ENCODE data around the gene CRTAC1. TPM values are rescaled to one million over a fixed set of nuclear protein-coding genes. Genes with fewer than 3 reads are reported as not detected.

The CRTAC1 gene
- total and polyA plus RNA-seq, 2 donors (not counting 3 experiments of a cell fraction or from before 2014, with no cell fraction given): 1.4 to 3.0 TPM

- no TSS peak for BruUV-seq (replicated peaks)
- Histone ChIP-seq H3K4me2 (ENCODE audit: insufficient read depth, low read length) (no peak overlapping the region), H3K4me1 (ENCODE audit: control insufficient read depth, extremely low read depth, insufficient read depth, low read length) (no peaks in the 10 kb centered on the region), H3K27me3 (ENCODE audit: control insufficient read depth in 2 of 2, insufficient read depth in 2 of 2, low read length in 2 of 2) (peaks cover 2 to 4% of the 10 kb centered on the region in 2 experiments), H3K27ac (ENCODE audit: insufficient read depth, low read depth, low read length) (no peak overlapping the region), H3K9ac (replicated peaks; ENCODE audit: extremely low read depth, insufficient read depth, low read length) (no peak overlapping the region), H3K9me3 (replicated peaks; ENCODE audit: control insufficient read depth, insufficient read depth, low read length) (no peaks in the 10 kb centered on the region), H3K79me2 (ENCODE audit: control insufficient read depth, insufficient read depth, low read length) (no peaks in the 10 kb centered on the region), H2AFZ (ENCODE audit: low read depth, low read length) (no peak overlapping the region), H4K20me1 (replicated peaks; ENCODE audit: control insufficient read depth, extremely low read depth, insufficient read depth, low read length) (no peaks in the 10 kb centered on the region), H3K4me3 (replicated peaks in 1 of 3; ENCODE audit: insufficient read depth in 1 of 3, low read depth in 1 of 3, low read length in 3 of 3) (no peak overlapping the region), H3K9me1 (replicated peaks; ENCODE audit: control insufficient read depth, extremely low read depth, insufficient read depth, low read length) (no peaks in the 10 kb centered on the region), H3K36me3 (ENCODE audit: control insufficient read depth in 2 of 2, extremely low read depth in 1 of 2, insufficient read depth in 2 of 2, low read length in 2 of 2) (no peaks in the 10 kb centered on the region)
- no peak for FAIRE-seq
- DNase-seq (ENCODE audit: low read depth, low spot score): no peak
- no peak for TF ChIP-seq POLR2A (IDR thresholded peaks at IDR 0.05; ENCODE audit: low read depth, low read length)
- no peak for TF ChIP-seq EZH2 (IDR thresholded peaks at IDR 0.05; ENCODE audit: borderline replicate concordance, low read depth, low read length, severe bottlenecking)
- no peak for TF ChIP-seq MAX (IDR thresholded peaks at IDR 0.05; ENCODE audit: insufficient read depth, insufficient read length)
- no peak for TF ChIP-seq CTCF (IDR thresholded peaks at IDR 0.05; ENCODE audit: extremely low read depth in 1 of 2, insufficient read depth in 1 of 2, low read depth in 1 of 2, low read length in 2 of 2)
- no peak for TF ChIP-seq JUN (IDR thresholded peaks at IDR 0.05; ENCODE audit: borderline replicate concordance, insufficient read depth, insufficient read length, low read depth)
- TF ChIP-seq MYC (IDR thresholded peaks at IDR 0.05; ENCODE audit: low read depth, low read length): no peak
- no peak for TF ChIP-seq POLR2AphosphoS5 (IDR thresholded peaks at IDR 0.05; ENCODE audit: insufficient read depth, low read depth, low read length)
- TF ChIP-seq GATA2 (IDR thresholded peaks at IDR 0.05; ENCODE audit: insufficient read depth, insufficient read length, low read depth, low read length): no peak
- no peak for TF ChIP-seq FOS (IDR thresholded peaks at IDR 0.05; ENCODE audit: borderline replicate concordance, insufficient read depth, low read length)
- POLR2A ChIA-PET: no interaction called here
- intact Hi-C loops (cut with micrococcal nuclease) (no loop called here), dilution Hi-C loops (cut with MboI; ENCODE audit: extremely low pct_ligation_motif_present, low sequenced_read_pairs) (no loop called here)
- CTCF ChIA-PET: interaction anchor here (2.2 kb wide), 1 partner anchor 15 kb away, joined by 15 read pairs; no protein-coding TSS in a partner anchor
These were observed 17.3 kb downstream of the CRTAC1 start for GRCh38 chr10:98013122-98013521.
